Endodermal cell (in vitro differentiated cells): Measurements from ENCODE around the gene POU6F2. TPM values are rescaled to one million over a fixed set of nuclear protein-coding genes. Genes with fewer than 3 reads are reported as not detected.

Experiments used
- DNase-seq: peaks from one replicate; pipeline ENCODE4 v3.0.0-alpha.2; 2017
- H3K27ac ChIP-seq: 2 replicates; pipeline ENCODE4 v1.5.1; 2013; ENCODE audit warnings: mild to moderate bottlenecking, low read depth, low read length, moderate library complexity
- H3K27me3 ChIP-seq: 2 replicates; pipeline ENCODE4 v1.6.1; 2013; ENCODE audit warnings: mild to moderate bottlenecking, low read length, moderate library complexity; ENCODE audit not compliant: insufficient read depth, control insufficient read depth, poor library complexity, severe bottlenecking
- H3K36me3 ChIP-seq: 2 replicates; pipeline ENCODE4 v1.7.0; 2013; ENCODE audit warnings: mild to moderate bottlenecking, low read length, moderate library complexity; ENCODE audit not compliant: control insufficient read depth, insufficient read depth
- H3K4me1 ChIP-seq: one replicate; pipeline ENCODE4 v1.7.0; 2013; ENCODE audit warnings: low read length; ENCODE audit not compliant: control insufficient read depth, insufficient read depth
- H3K4me3 ChIP-seq: 2 replicates; pipeline ENCODE4 v1.5.1; 2013; ENCODE audit warnings: mild to moderate bottlenecking, low read length, moderate library complexity
- H3K9ac ChIP-seq: 2 replicates; pipeline ENCODE4 v1.6.1; 2013; ENCODE audit warnings: mild to moderate bottlenecking, low read length, moderate library complexity; ENCODE audit not compliant: poor library complexity, severe bottlenecking; ENCODE audit errors: extremely low read depth
- H3K9me3 ChIP-seq: 2 replicates; pipeline ENCODE4 v1.6.1; 2013; ENCODE audit warnings: mild to moderate bottlenecking, low read length, moderate library complexity; ENCODE audit not compliant: control insufficient read depth
- H3K27ac Mint-ChIP-seq: 2 replicates; pipeline ENCODE4 v1.8.0; 2020; ENCODE audit warnings: mixed read lengths
- H3K27me3 Mint-ChIP-seq: 2 replicates; pipeline ENCODE4 v1.8.0; 2021; ENCODE audit warnings: mild to moderate bottlenecking, mixed read lengths; ENCODE audit not compliant: insufficient read depth
- H3K36me3 Mint-ChIP-seq: 2 replicates; pipeline ENCODE4 v1.8.0; 2020; ENCODE audit warnings: low read depth, mixed read lengths
- H3K4me1 Mint-ChIP-seq: 2 replicates; pipeline ENCODE4 v1.8.0; 2020; ENCODE audit warnings: mixed read lengths
- H3K4me3 Mint-ChIP-seq: 2 replicates; pipeline ENCODE4 v1.8.0; 2020; ENCODE audit warnings: mild to moderate bottlenecking, moderate library complexity, mixed read lengths
- H3K9me3 Mint-ChIP-seq: 2 replicates; pipeline ENCODE4 v1.8.0; 2020; ENCODE audit warnings: mild to moderate bottlenecking, mixed read lengths
- CTCF ChIP-seq: fragments of 200-600 bp; sonication (generic); conservative IDR thresholded peaks from 2 replicates; pipeline ENCODE4 v1.5.0; 2021; ENCODE audit warnings: antibody characterized with exemption, mild to moderate bottlenecking
- WGBS, 2 experiments: methylation state at CpG; one replicate each; pipeline versions ENCODE4 v1.1.5 to v1.1.7; 2013; ENCODE audit warnings: missing lambda C conversion rate in 2 of 2, mixed read lengths in 1 of 2; ENCODE audit not compliant: insufficient coverage in 1 of 2, insufficient read length in 1 of 2; 5-methylcytosine and 5-hydroxymethylcytosine counted together
- total RNA-seq, 2 donors: library from RNA; stranded (reverse); fragmentation: NEBNext Ultra II Directional in 1 of 2; extraction: Animal tissue kit (Norgen Biotek cat#: 25700) in 1 of 2; gene quantifications; 2 replicates in 1 of 2; 3 replicates in 1 of 2; pipeline ENCODE4 v1.2.1, GENCODE V29; 2021

POU6F2 gene
- total RNA-seq, 2 donors from 2014 or later: 6.0 to 10.0 TPM

GRCh38 chr7:39154815-39155214 is 177.1 kb downstream of the POU6F2 start:
- H3K4me1 ChIP-seq: no peaks in the 10 kb centered on the region
- H3K27ac Mint-ChIP-seq: no peak overlapping the region

GRCh38 chr7:39158367-39158766 is 180.7 kb downstream of the POU6F2 start:
- H3K9me3 ChIP-seq: no peaks in the 10 kb centered on the region
- H3K27me3 ChIP-seq: no peaks in the 10 kb centered on the region
- no peaks in the 10 kb centered on the region for H3K4me1 Mint-ChIP-seq
- no peak overlapping the region for H3K4me3 Mint-ChIP-seq
- H3K4me3 ChIP-seq: no peak overlapping the region
- DNase-seq: no peak
- H3K27ac Mint-ChIP-seq: no peak overlapping the region
- no peaks in the 10 kb centered on the region for H3K36me3 Mint-ChIP-seq
- no peak for TF ChIP-seq CTCF
- no peak overlapping the region for H3K9ac ChIP-seq
- no peak overlapping the region for H3K27ac ChIP-seq
- H3K27me3 Mint-ChIP-seq: no peaks in the 10 kb centered on the region
- no peaks in the 10 kb centered on the region for H3K9me3 Mint-ChIP-seq
- H3K4me1 ChIP-seq: no peaks in the 10 kb centered on the region
- 94 to 100% methylated on average over 1 to 3 of the region's 3 CpGs for WGBS, 2 experiments
- H3K36me3 ChIP-seq: no peaks in the 10 kb centered on the region

More at GRCh38 chr7:39154815-39155214, 177.1 kb downstream of the POU6F2 start:
- no peak for TF ChIP-seq CTCF
- Mint-ChIP-seq H3K27me3 (no peaks in the 10 kb centered on the region), H3K4me3 (no peak overlapping the region), H3K4me1 (no peaks in the 10 kb centered on the region), H3K9me3 (no peaks in the 10 kb centered on the region), H3K36me3 (no peaks in the 10 kb centered on the region)
- no peaks in the 10 kb centered on the region for H3K27me3 ChIP-seq
- no peak overlapping the region for H3K9ac ChIP-seq
- H3K4me3 ChIP-seq: no peak overlapping the region
- H3K27ac ChIP-seq: no peak overlapping the region
- WGBS, 2 experiments: 96% methylated on average over 1 of the region's 2 CpGs; no CpG with 5 or more reads in 1 of the 2 experiments
- DNase-seq: no peak
- H3K36me3 ChIP-seq: no peaks in the 10 kb centered on the region
- H3K9me3 ChIP-seq: no peaks in the 10 kb centered on the region

GRCh38 chr7:39161903-39162302 is 184.2 kb downstream of the POU6F2 start:
- Mint-ChIP-seq H3K9me3 (no peaks in the 10 kb centered on the region), H3K4me3 (no peak overlapping the region), H3K27ac (no peak overlapping the region), H3K27me3 (no peaks in the 10 kb centered on the region), H3K36me3 (no peaks in the 10 kb centered on the region), H3K4me1 (no peaks in the 10 kb centered on the region)
- no peak for TF ChIP-seq CTCF
- H3K4me1 ChIP-seq: no peaks in the 10 kb centered on the region
- no peak overlapping the region for H3K4me3 ChIP-seq
- no peaks in the 10 kb centered on the region for H3K36me3 ChIP-seq
- H3K27ac ChIP-seq: no peak overlapping the region
- no peak overlapping the region for H3K9ac ChIP-seq
- 100% methylated on average over 2 of the region's 2 CpGs; no CpG with 5 or more reads in 1 of the 2 experiments for WGBS, 2 experiments
- DNase-seq: no peak
- no peaks in the 10 kb centered on the region for H3K27me3 ChIP-seq
- H3K9me3 ChIP-seq: no peaks in the 10 kb centered on the region
